Astrocyte of the hippocampus (primary cell): ENCODE measurements around the gene CDKN1A.

ENCODE experiments used
- DNase-seq: peaks from one replicate; pipeline ENCODE4 v3.0.0; 2011; ENCODE audit warnings: low read depth, low spot score

The CDKN1A gene

DNA sequence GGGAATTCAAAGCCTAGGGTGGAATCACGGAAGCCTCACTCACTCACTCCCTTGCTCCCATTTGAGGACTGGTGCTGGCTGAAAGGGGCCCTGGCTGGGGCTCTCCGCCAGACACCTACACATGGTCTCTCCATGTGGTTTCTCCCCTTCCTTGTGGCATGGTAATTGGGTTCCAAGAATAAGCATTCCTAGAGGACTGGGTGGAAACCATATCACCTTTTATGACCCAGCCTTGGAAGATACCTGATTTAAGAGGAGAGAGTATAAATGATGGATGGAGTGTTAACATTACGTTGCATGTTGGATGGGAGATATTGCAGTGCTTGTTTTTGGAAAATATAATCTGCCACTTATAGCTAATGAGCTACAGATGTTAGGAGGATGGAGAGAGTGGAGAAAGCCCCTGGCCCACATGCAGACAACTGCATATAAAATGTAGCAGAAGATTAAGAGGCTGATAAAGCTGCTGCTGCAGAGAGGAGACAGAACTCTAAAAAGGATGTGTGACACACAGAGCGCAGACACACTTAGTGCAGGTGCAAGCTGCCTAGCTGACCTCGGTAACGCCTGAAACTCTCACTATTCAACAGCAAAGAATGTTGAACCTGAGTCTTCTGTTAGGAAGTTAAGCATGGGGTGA is 23.3 kb upstream of the CDKN1A start:
- no peak for DNase-seq

DNA sequence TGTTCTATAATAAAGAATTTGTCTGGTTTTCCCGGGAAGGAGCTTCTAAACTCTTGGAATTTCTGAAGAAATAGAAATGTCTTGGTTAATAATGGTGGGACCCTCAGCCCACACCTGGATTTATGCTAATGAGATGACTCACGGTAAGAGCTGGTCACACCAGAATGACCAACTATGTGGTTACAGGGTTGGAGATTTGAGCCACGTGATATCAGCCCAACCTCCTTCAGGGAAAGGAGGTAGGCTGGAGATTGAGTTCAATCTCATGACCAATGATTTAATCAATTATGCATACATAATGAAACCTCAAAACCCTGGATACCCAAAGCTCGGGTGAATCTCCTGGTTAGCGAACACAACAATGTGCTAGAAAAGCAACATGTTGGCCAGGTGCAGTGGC is 22.1 kb upstream of the CDKN1A start:
- peak; percentile 55 for DNase-seq

DNA sequence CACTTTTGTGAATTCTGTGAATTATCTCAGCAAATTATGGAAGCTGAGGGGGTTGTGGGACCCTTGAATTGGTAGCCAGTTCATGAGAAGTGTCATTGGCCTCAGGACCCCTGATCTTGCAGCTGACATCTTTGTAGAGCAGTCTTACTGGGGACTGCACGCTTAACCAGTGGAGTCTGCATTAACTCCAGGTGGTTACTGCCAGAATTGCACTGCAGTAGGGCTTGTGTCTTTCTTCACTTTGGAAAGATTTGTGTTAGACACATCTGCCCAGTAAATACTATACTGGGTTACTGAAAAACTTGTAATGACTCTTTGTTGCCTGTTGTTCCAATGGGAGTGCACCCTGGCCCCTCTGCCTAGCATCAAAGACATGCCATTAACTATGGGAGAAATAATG is 21.2 kb upstream of the CDKN1A start:
- DNase-seq = no peak

DNA sequence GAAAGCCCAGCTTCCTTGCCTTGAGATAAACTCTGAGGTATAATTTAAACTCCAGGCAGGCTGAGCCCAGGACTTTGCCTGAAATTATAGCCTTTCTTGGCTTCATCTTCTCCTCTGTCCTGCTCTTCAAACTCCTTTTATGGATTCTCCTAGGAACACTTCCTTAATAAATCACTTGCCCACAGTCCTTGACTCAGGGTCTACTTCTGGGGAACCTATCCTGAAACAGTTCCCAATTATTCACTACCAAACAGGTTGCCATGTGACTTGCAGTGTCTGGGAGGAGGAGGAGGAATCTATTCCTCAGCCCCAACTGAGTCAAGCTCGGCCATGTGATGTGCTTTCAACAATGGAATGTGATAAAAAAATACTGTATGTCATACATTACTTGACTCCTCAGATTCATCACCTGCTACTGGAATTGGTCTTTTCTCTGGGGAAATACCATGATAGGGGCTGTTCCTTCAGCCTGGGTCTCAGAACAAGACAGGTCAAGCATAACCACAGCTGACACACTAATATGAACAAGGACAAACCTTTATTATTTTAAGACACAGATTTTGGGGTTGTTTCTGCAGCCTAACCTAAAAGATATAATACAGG is 20.5 kb upstream of the CDKN1A start:
- peak; percentile 39 for DNase-seq

DNA sequence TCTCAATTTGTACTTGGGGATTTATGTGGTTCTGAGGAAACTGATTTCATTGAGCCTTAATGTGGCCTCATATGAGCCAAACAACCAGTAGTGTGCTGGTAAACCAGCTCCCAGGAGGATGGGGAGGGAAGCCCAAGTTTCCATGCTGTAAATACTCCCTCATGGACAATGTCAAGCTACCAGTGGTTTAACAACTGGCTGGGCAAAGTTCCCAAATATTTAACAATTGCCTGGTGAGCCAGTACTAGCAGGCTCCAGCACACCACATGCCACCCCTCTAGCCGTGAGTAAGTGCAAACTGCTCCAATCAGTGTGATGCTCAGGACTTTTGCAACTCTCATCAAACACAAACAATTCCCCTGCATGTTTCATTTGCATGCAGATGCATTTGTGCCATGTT is 19.2 kb upstream of the CDKN1A start:
- DNase-seq = peak; percentile 55

DNA sequence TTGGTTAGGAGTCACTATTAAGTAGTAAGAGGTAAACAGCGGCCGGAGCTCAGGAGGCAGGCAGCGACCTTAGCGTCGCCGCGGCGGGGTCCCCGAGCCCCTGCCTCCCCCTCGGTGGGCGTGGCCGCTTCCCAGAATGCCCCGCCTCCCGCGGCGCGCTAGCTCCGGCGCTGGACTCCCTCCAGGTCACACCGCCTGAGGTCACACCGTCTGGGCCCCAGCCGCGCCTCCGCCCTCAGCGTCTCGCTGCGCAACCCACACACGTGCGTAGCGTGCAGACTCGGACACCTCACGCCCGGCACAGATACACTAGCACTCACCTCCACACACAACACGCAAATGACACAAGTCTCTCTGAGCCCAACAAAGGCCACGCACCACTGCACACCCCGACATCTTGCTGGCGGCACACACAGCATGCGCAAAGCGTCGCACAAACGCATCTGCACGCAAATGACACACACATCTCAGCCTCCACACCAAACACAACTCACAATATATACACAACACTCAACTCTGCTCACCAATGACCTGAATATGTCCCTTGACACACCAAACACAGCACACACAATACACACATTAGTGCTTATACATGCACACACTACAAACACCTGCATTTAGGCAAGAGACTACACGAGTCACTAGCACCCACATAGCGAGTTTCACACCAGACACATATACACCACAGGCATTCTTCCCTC is 17.6 kb upstream of the CDKN1A start:
- DNase-seq = peak; percentile 60

DNA sequence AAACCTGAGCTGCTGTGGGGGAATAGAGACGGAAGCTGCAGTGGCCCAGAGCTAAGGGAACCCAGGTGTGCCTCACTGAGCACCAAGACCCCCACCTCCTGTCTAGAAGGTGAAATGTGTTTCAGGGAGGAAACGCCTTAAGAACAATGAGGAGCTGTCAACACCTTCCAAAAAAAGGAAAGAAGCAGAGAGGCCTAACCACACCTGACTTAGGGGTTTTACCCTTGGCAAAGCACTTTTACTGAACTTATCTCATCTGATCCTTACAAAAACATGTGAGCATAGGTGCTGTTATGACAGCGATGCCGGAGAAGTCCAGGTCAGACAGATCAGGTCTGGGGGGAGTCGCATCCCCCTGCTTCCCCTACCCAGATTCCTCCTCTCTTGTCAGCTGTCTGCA is 16.1 kb upstream of the CDKN1A start:
- DNase-seq = no peak

DNA sequence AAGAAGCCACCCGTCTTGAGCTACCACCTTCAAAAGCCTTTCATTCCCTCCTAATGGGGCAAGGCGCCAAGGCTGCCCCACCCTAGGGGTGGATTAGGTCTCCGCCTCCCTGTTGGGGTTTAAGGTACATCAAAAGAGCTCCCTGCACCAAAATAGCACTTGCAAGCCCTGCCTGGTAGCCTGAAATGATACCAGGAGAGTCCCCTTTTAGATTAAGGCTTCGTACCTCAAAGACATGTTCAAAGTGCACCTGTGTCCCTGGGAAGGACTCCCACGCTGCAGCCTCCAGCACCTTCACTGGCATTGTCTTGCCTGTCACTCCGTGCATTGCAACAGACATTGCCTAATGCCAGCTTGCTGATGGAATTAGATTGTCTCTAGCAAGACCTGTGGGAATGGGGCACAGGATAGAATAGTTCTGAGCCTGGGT is 15.7 kb upstream of the CDKN1A start:
- DNase-seq = no peak

DNA sequence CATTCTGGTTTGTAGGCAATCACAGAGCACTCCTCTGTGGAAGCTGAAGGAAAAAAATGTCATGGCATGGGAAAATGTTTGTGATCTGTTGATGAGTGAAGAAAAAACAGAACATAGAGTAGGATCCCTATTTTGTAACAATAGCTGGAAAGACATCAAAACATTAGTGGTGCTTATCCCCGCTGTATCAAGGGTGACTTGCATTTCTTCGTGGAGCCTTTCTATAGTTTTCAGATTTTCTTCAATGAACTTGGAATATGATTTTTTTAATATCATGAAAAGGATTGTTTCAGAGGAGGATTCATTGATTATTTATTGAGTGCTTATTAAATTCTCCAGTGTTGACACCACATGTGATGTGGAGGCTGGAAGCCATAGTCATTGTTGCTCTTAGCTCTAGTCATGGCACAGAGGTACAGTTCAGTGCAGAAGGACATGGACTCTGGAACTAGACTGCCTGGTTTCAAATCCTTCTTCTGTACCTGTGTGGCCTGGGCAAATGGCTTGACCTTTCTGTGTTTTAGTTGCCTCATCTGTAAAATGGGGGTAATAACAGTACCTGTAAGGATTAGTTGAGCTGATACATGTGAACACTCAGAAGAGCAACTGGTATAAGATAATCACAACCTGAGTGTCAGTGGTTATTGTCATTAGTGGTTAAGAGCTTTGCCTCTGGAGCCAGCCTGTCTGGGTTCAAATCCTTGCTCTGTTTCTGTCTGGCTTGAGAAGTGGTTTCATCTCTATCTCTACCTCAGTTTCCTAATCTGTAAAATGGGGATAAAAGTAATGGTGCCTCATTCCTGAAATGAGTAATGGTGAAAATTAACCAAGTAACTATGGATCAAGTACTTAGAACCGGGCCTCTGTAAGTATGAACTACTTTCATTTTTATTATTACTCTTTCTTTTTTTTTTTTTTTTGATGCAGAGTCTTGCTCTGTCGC is 14.7 kb upstream of the CDKN1A start:
- DNase-seq = no peak

DNA sequence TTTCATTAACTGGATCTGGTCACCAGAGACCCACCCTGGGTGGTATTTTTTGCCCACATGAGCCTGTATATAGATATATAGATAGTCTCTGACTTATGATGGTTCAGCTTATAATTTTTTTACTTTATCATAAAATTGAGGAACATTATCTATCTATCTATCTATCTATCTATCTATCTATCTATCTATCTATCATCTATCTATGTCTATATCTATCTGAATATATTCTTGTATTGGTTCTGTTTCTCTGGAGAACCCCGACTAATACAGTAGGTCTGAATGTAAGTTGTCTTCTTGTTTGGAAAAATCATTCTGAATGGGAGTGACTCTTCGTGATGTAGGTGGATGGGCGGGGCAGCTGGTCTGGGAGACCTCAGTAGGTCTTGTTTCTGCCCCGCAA is 13.3 kb upstream of the CDKN1A start:
- DNase-seq = no peak

DNA sequence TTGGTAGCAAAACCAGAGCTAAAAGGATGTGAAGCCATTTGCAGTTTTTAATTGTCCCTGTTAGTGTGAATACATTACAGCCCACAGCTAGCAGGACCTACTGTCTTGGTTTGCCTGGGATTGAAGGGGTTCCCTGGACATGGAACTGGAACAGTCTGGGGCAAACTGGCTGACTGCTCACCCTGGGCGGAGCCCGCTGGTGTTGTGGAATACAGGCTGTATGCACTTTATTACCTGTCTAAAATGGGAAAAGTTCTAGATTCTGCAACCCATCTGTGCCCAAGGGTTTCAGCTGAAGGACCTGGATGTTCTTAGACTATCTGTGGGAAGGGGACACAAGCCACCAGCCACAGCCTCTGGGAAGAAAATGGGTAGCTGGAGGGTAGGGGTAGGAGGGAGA is 12.2 kb upstream of the CDKN1A start:
- no peak for DNase-seq

DNA sequence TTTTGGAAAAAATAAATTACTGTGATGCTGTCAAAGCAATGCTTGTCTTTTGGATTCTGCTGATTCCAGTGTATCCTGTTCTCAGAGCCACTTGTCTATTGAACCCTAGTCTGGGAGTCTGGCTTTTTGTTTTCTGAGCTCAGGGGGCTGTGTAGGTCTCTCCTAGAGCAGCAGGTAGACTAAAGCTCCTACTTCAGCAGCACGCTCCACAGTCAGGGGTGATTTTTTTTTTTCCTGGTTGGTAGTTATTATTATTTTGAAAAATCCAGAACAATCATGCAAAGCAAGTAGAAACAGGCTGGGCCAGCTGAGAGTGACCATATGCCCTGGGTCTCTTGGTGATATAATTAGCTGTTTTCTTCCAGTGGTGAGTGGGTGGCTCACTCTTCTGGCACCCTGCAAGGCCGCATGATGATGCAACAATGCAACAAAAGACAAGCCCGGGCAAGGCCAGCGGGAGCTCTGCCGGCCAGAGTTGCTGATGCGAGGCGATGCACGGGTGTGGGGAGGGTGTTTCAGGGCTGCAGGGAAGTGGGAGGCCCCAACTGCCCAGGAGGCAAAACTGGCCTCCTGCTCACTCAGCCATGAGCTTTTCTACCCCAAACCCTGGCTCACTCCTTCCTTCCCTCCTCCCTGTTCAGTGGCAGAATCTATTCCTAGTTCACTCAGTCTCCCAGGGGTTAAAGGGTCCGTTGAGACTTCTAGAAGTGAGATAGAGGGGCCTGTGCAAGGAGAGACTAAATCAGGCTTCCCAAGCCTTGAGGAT is 11.5 kb upstream of the CDKN1A start:
- DNase-seq = peak; percentile 97

DNA sequence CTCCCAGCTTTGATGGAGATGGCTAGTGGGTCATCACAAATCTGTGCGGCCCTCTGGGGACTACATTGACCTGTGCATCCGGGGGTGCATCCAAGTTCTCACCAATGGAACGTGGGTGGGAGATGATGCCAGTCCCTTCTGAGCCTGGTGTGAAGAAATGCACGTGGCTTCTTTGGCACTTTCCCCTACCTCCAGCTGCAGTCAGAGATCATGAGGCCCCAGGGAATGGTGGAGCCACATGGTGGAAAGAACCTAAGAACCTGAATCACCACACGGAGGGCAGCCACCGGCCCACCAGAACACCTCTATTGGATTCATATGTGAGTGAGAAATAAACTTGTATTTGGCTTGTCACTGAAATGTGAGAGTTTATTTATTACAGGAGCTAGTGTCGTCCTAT is 9.9 kb upstream of the CDKN1A start:
- no peak for DNase-seq

DNA sequence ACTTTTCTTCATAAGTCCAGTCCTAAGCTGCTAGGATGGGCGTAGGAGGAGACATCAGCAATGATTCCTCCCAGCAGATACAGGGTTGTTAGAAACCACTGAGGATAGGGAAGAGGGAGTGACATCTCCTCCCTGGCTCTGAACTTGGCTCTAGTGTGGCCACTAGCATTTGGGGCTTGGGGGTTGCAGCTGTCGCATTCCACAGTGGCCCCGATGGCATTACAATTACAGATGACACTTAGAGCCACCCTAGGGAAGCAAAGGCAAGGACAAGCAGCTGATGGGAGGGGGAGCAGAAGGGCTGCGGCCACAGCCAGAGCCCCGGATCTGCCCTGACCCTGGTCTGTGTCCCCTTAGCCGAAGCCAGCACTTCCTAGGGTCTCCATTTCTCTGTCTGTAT is 9.5 kb upstream of the CDKN1A start:
- DNase-seq = no peak

DNA sequence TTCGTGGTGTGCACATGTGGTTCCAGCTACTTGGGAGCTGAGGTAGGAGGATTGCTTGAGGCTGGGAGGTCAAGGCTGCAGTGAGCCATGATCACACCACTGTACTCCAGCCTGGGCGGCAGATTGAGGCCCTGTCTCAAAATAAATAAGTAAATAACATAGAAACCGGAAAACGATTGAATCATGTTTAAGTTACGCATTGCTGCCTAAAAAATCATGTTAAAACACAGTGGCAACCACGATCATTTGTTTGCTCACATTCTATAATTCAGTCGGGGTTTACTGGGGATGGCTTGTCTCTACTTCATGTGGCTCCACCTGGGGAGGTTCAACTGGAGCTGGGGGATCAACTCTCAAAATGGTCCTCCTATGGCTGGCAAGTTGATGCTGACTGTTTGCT is 8.2 kb upstream of the CDKN1A start:
- no peak for DNase-seq

DNA sequence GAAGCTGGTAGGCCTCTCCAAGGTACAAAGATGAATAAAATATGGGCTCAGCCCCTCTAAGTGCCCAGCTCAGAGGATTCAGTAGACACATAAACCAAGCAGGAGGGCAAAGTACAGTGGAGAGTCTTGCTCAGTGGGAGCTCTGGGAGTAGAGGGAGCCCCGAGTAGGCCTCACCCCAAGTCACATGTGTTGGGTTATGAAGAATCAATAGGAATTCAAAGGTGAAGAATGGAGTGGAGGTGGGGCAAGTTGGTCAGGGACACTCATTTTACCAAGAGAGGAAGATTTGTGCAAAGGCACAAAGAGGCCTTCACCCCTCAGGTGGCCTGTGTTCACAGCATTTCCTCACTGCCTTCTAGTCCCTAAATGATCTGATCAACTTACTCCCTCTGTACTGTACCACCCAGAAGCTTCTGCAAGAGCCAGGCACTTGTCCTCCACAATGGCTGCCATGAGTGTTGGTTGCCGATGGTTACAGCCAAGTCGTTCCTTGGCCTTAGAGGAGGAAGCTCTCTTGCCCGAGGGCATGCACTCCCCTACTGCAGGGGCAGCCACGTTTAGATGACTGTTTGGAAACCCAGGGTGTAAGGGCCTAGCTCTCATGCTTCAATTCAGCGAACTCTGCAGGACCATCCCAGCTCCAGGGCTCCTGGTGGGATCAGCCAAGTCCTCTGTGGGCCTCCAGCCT is 6.7 kb upstream of the CDKN1A start:
- DNase-seq = no peak

DNA sequence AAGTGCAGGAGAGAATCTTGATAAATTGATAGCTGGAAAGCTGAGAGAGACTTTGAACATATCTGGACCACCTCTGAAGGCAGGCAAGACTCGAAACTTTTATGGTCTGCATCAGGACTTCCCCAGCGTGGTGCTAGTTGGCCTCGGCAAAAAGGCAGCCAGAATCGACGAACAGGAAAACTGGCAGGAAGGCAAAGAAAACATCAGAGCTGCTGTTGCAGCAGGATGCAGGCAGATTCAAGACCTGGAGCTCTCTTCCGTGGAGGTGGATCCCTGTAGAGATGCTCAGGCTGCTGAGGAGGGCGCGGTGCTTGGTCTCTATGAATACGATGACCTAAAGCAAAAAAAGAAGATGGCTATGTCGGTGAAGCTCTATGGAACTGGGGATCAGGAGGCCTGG is 4.6 kb upstream of the CDKN1A start:
- DNase-seq = peak; percentile 29

DNA sequence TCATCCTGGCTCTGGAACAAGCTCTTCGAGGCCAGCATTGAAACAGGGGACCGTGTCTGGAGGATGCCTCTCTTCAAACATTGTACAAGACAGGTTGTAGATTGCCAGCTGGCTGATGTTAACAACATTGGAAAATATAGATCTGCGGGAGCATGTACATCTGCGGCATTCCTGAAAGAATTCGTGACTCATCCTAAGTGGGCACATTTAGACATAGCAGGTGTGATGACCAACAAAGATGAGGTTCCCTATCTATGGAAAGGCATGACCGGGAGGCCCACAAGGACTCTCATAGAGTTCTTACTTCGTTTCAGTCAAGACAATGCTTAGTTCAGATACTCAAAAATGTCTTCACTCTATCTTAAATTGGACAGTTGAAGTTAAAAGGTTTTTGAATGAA is 3.6 kb upstream of the CDKN1A start:
- DNase-seq = no peak

DNA sequence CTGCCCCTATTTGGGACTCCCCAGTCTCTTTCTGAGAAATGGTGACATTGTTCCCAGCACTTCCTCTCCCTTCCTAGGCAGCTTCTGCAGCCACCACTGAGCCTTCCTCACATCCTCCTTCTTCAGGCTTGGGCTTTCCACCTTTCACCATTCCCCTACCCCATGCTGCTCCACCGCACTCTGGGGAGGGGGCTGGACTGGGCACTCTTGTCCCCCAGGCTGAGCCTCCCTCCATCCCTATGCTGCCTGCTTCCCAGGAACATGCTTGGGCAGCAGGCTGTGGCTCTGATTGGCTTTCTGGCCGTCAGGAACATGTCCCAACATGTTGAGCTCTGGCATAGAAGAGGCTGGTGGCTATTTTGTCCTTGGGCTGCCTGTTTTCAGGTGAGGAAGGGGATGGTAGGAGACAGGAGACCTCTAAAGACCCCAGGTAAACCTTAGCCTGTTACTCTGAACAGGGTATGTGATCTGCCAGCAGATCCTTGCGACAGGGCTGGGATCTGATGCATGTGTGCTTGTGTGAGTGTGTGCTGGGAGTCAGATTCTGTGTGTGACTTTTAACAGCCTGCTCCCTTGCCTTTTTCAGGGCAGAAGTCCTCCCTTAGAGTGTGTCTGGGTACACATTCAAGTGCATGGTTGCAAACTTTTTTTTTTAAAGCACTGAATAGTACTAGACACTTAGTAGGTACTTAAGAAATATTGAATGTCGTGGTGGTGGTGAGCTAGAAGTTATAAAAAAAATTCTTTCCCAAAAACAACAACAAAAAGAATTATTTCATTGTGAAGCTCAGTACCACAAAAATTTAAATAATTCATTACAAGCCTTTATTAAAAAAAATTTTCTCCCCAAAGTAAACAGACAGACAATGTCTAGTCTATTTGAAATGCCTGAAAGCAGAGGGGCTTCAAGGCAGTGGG is 2.1 kb upstream of the CDKN1A start:
- peak; percentile 78 for DNase-seq
